Spleen (tissue), 7 donors: ENCODE data around the gene SATL1.

Experiments used
- CTCF ChIP-seq, 11 experiments: fragments of 200-600 bp in 7 of 11; fragments of 450-650 bp in 4 of 11; sonication (generic) in 4 of 11; IDR thresholded peaks in 8 of 11; conservative IDR thresholded peaks in 3 of 11; 1 replicate in 7 of 11; 2 replicates in 4 of 11; pipeline versions ENCODE4 v1.4.0 to v1.8.0; 2016 to 2021; ENCODE audit warnings: antibody characterized with exemption in 11 of 11, inconsistent platforms in 4 of 11, mild to moderate bottlenecking in 1 of 11
- POLR2A ChIP-seq, 3 donors: fragments of 450-650 bp; IDR thresholded peaks; one replicate each; pipeline ENCODE4 v1.5.1; 2017; ENCODE audit warnings: antibody characterized with exemption in 3 of 3, mild to moderate bottlenecking in 1 of 3
- donor health status: DM: no; HTN: no; CAD: no; lungs with moderate emphysema.
- donor health status: DM: no; HTN: no; CAD: no.
- donor health status: DM: no; HTN: no; CAD: no.

GRCh38 chrX:85051627-85052026 lies 192.0 kb downstream of the SATL1 start:
- TF ChIP-seq POLR2A (IDR thresholded peaks at IDR 0.05): no peak
- no peak for TF ChIP-seq CTCF (IDR thresholded peaks at IDR 0.05 in 8 of 11, conservative IDR thresholded peaks at IDR 0.05 in 3 of 11)
